SU-DHL-6 (cell line): Measurements from ENCODE around the gene DIAPH2.

Experiments used
- H2AFZ ChIP-seq: fragments of 200-600 bp; sonication (generic); 2 replicates; pipeline ENCODE4 v1.6.1; 2014; ENCODE audit warnings: low read depth, mild to moderate bottlenecking, moderate library complexity, mixed read lengths, antibody characterized with exemption, low read length; ENCODE audit not compliant: severe bottlenecking
- H3F3A ChIP-seq: fragments of 200-600 bp; shearing (Covaris generic); 2 replicates; pipeline ENCODE4 v1.6.0; 2016; ENCODE audit warnings: antibody characterized with exemption, mild to moderate bottlenecking; ENCODE audit not compliant: insufficient read depth
- H3K27ac ChIP-seq: fragments of 200-600 bp; sonication (generic); 2 replicates; pipeline ENCODE4 v1.5.1; 2016; ENCODE audit warnings: low read depth, mild to moderate bottlenecking, low read length, moderate library complexity, mixed read lengths
- H3K27me3 ChIP-seq: fragments of 200-600 bp; sonication (generic), shearing (Covaris generic); 2 replicates; pipeline ENCODE4 v1.6.0; 2014; ENCODE audit warnings: mild to moderate bottlenecking, low read length
- H3K36me3 ChIP-seq: fragments of 200-600 bp; sonication (generic); 2 replicates; pipeline ENCODE4 v1.6.1; 2014; ENCODE audit warnings: mild to moderate bottlenecking, low read length, mixed read lengths
- H3K4me2 ChIP-seq: fragments of 300-600, 200-600 bp; shearing (Covaris generic), sonication (generic); 2 replicates; pipeline ENCODE4 v1.6.0; 2014; ENCODE audit warnings: low read length, low read depth, mild to moderate bottlenecking; ENCODE audit not compliant: poor library complexity, severe bottlenecking
- H3K4me3 ChIP-seq: fragments of 200-600 bp; sonication (generic); 2 replicates; pipeline ENCODE4 v1.5.1; 2014; ENCODE audit warnings: antibody characterized with exemption, low read length, mild to moderate bottlenecking, mixed read lengths; ENCODE audit not compliant: insufficient read depth, poor library complexity, severe bottlenecking
- H3K79me2 ChIP-seq: fragments of 200-600 bp; sonication (generic); 2 replicates; pipeline ENCODE4 v1.6.1; 2014; ENCODE audit warnings: mild to moderate bottlenecking, low read length, moderate library complexity; ENCODE audit not compliant: insufficient read depth
- H3K9ac ChIP-seq: fragments of 200-600 bp; sonication (generic); 2 replicates; pipeline ENCODE4 v1.7.0; 2014; ENCODE audit warnings: mild to moderate bottlenecking, low read length
- H3K9me2 ChIP-seq: fragments of 200-600 bp; sonication (generic); replicated peaks from 2 replicates; pipeline ENCODE4 v1.6.1; 2014; ENCODE audit warnings: low read length; ENCODE audit not compliant: insufficient read depth
- H3K9me3 ChIP-seq: fragments of 200-600 bp; sonication (generic); 2 replicates; pipeline ENCODE4 v1.6.1; 2014; ENCODE audit warnings: low read length, mixed read lengths; ENCODE audit not compliant: insufficient read depth
- H4K20me1 ChIP-seq: fragments of 200-600 bp; sonication (generic); 2 replicates; pipeline ENCODE4 v1.6.1; 2014; ENCODE audit warnings: low read depth, mild to moderate bottlenecking, antibody characterized with exemption, low read length, moderate library complexity, mixed read lengths
- CTCF ChIP-seq: fragments of 200-600 bp; sonication (generic); IDR thresholded peaks from one replicate; pipeline ENCODE4 v1.5.1; 2017; ENCODE audit warnings: antibody characterized with exemption, mild to moderate bottlenecking, low read length, moderate library complexity; ENCODE audit not compliant: insufficient read depth, poor library complexity, severe bottlenecking
- EZH2phosphoT487 ChIP-seq: fragments of 200-600 bp; sonication (generic), shearing (Covaris generic); conservative IDR thresholded peaks from 2 replicates; pipeline ENCODE4 v1.6.1; 2018; ENCODE audit warnings: mild to moderate bottlenecking, antibody characterized with exemption, low read length, moderate library complexity, mixed read lengths

The DIAPH2 gene

GRCh38 chrX:97563531-97564133, 879.0 kb downstream of the DIAPH2 start:
- no peaks in the 10 kb centered on the region for H3K9me2 ChIP-seq
- H3K79me2 ChIP-seq, result no peaks in the 10 kb centered on the region
- H3K9me3 ChIP-seq, result no peaks in the 10 kb centered on the region
- peak overlapping the region; percentile 93 for H2AFZ ChIP-seq
- H3K9ac ChIP-seq, result peak overlapping the region; percentile 46
- peak overlapping the region; percentile 87 for H3K4me2 ChIP-seq
- H3K27me3 ChIP-seq, result no peaks in the 10 kb centered on the region
- no peak overlapping the region for H3K27ac ChIP-seq
- H4K20me1 ChIP-seq, result no peaks in the 10 kb centered on the region
- no peaks in the 10 kb centered on the region for H3F3A ChIP-seq
- TF ChIP-seq EZH2phosphoT487 (no peak), CTCF (no peak)
- H3K36me3 ChIP-seq, result no peaks in the 10 kb centered on the region
- peak overlapping the region; percentile 43 for H3K4me3 ChIP-seq

GRCh38 chrX:97564496-97564895, 879.9 kb downstream of the DIAPH2 start:
- no peak overlapping the region for H3K27ac ChIP-seq
- H3K9me3 ChIP-seq, result no peaks in the 10 kb centered on the region
- H3K4me3 ChIP-seq, result no peak overlapping the region
- H3K9me2 ChIP-seq, result no peaks in the 10 kb centered on the region
- H2AFZ ChIP-seq, result no peak overlapping the region
- no peak for TF ChIP-seq EZH2phosphoT487
- TF ChIP-seq CTCF, result no peak
- H3K4me2 ChIP-seq, result no peak overlapping the region
- no peaks in the 10 kb centered on the region for H3K27me3 ChIP-seq
- no peaks in the 10 kb centered on the region for H4K20me1 ChIP-seq
- no peak overlapping the region for H3K9ac ChIP-seq
- H3F3A ChIP-seq, result no peaks in the 10 kb centered on the region
- no peaks in the 10 kb centered on the region for H3K79me2 ChIP-seq
- no peaks in the 10 kb centered on the region for H3K36me3 ChIP-seq

GRCh38 chrX:97587171-97587570, 902.5 kb downstream of the DIAPH2 start:
- no peaks in the 10 kb centered on the region for H3K36me3 ChIP-seq
- no peak overlapping the region for H2AFZ ChIP-seq
- H3K4me2 ChIP-seq, result no peak overlapping the region
- H3K27me3 ChIP-seq, result no peaks in the 10 kb centered on the region
- H3K9ac ChIP-seq, result no peak overlapping the region
- TF ChIP-seq EZH2phosphoT487 (no peak), CTCF (no peak)
- no peaks in the 10 kb centered on the region for H4K20me1 ChIP-seq
- H3K79me2 ChIP-seq, result no peaks in the 10 kb centered on the region
- H3K4me3 ChIP-seq, result no peak overlapping the region
- H3K9me2 ChIP-seq, result no peaks in the 10 kb centered on the region
- no peaks in the 10 kb centered on the region for H3K9me3 ChIP-seq
- H3K27ac ChIP-seq, result no peak overlapping the region
- H3F3A ChIP-seq, result no peaks in the 10 kb centered on the region
